Neural crest cell (in vitro differentiated cells): ENCODE measurements around the gene SEMA3B. TPM values are rescaled to one million over a fixed set of nuclear protein-coding genes. Genes with fewer than 3 reads are reported as not detected.
"Not testable (repeated sequence)": the region's sequence is repeated elsewhere in the genome, so short reads cannot be mapped to it uniquely, and the experiment has no call there.

Experiments used
- DNase-seq: peaks from one replicate; pipeline ENCODE4 v3.0.0; 2021; ENCODE audit warnings: low read depth, mixed read lengths, low spot score
- H3K27ac Mint-ChIP-seq: one replicate; pipeline ENCODE4 v1.8.0; 2021; ENCODE audit warnings: mild to moderate bottlenecking, mixed read lengths; ENCODE audit not compliant: unreplicated experiment
- H3K27me3 Mint-ChIP-seq: 2 replicates; pipeline ENCODE4 v1.8.0; 2021; ENCODE audit warnings: low read depth, mild to moderate bottlenecking, mixed read lengths
- H3K36me3 Mint-ChIP-seq: 2 replicates; pipeline ENCODE4 v1.8.0; 2021; ENCODE audit warnings: low read depth, mild to moderate bottlenecking, mixed read lengths
- H3K4me1 Mint-ChIP-seq: 2 replicates; pipeline ENCODE4 v1.8.0; 2021; ENCODE audit warnings: mixed read lengths
- H3K4me3 Mint-ChIP-seq: one replicate; pipeline ENCODE4 v1.8.0; 2021; ENCODE audit warnings: mild to moderate bottlenecking, mixed read lengths
- H3K9me3 Mint-ChIP-seq: 2 replicates; pipeline ENCODE4 v1.8.0; 2021; ENCODE audit warnings: mixed read lengths
- CTCF ChIP-seq: fragments of 200-600 bp; sonication (generic); conservative IDR thresholded peaks from 2 replicates; pipeline ENCODE4 v1.5.0; 2021; ENCODE audit warnings: antibody characterized with exemption, mild to moderate bottlenecking
- total RNA-seq: library from RNA; stranded (reverse); gene quantifications from 2 replicates; pipeline ENCODE4 v1.2.1, GENCODE V29; 2021

SEMA3B gene
- total RNA-seq, 1 donor from 2014 or later, result 2.9 TPM

- peaks cover 10% of the 10 kb centered on the region for H3K4me1 Mint-ChIP-seq
- H3K27ac Mint-ChIP-seq, result no peak overlapping the region
- H3K9me3 Mint-ChIP-seq, result no peaks in the 10 kb centered on the region
- no peak for TF ChIP-seq CTCF
- H3K4me3 Mint-ChIP-seq, result no peak overlapping the region
- peaks cover 22% of the 10 kb centered on the region for H3K27me3 Mint-ChIP-seq
- DNase-seq, result no peak
- no peaks in the 10 kb centered on the region for H3K36me3 Mint-ChIP-seq
These were observed 46.8 kb upstream of the SEMA3B start for GRCh38 chr3:50222169-50222528.

GRCh38 chr3:50224639-50225038 lies 44.3 kb upstream of the SEMA3B start:
- Mint-ChIP-seq H3K4me1 (peaks cover 28% of the 10 kb centered on the region), H3K27ac (no peak overlapping the region), H3K9me3 (no peaks in the 10 kb centered on the region), H3K36me3 (no peaks in the 10 kb centered on the region), H3K4me3 (peak overlapping the region; percentile 45), H3K27me3 (peaks cover 22% of the 10 kb centered on the region)
- DNase-seq, result no peak
- TF ChIP-seq CTCF, result no peak

GRCh38 chr3:50226888-50227389 lies 42.0 kb upstream of the SEMA3B start:
- Mint-ChIP-seq H3K4me3 (peak overlapping the region; percentile 96), H3K27ac (no peak overlapping the region), H3K36me3 (no peaks in the 10 kb centered on the region), H3K4me1 (peaks cover 35% of the 10 kb centered on the region), H3K9me3 (no peaks in the 10 kb centered on the region), H3K27me3 (peaks cover 22% of the 10 kb centered on the region)
- TF ChIP-seq CTCF, result no peak
- DNase-seq, result no peak

GRCh38 chr3:50227390-50228183 lies 41.4 kb upstream of the SEMA3B start:
- Mint-ChIP-seq H3K9me3 (no peaks in the 10 kb centered on the region), H3K27ac (peak overlapping the region; percentile 98), H3K4me1 (peaks cover 39% of the 10 kb centered on the region), H3K27me3 (peaks cover 22% of the 10 kb centered on the region), H3K36me3 (no peaks in the 10 kb centered on the region), H3K4me3 (peak overlapping the region; percentile 96)
- TF ChIP-seq CTCF, result peak; percentile 93
- peak; percentile 87 for DNase-seq

GRCh38 chr3:50228184-50228763 lies 40.7 kb upstream of the SEMA3B start:
- Mint-ChIP-seq H3K4me3 (peak overlapping the region; percentile 96), H3K27ac (peak overlapping the region; percentile 98), H3K4me1 (peaks cover 46% of the 10 kb centered on the region), H3K27me3 (peaks cover 22% of the 10 kb centered on the region)
- H3K36me3 Mint-ChIP-seq, H3K9me3 Mint-ChIP-seq, DNase-seq: not testable (repeated sequence)

GRCh38 chr3:50229490-50229889 lies 39.5 kb upstream of the SEMA3B start:
- DNase-seq, result no peak
- Mint-ChIP-seq H3K27ac (peak overlapping the region; percentile 28), H3K9me3 (no peaks in the 10 kb centered on the region), H3K36me3 (no peaks in the 10 kb centered on the region), H3K27me3 (peaks cover 17% of the 10 kb centered on the region), H3K4me3 (peak overlapping the region; percentile 56), H3K4me1 (peaks cover 50% of the 10 kb centered on the region)
- no peak for TF ChIP-seq CTCF
